ENCODE data around the gene C10orf53.
"Not testable (repeated sequence)": the region's sequence is repeated elsewhere in the genome, so short reads cannot be mapped to it uniquely, and the experiment has no call there.

C10orf53 gene

DNA sequence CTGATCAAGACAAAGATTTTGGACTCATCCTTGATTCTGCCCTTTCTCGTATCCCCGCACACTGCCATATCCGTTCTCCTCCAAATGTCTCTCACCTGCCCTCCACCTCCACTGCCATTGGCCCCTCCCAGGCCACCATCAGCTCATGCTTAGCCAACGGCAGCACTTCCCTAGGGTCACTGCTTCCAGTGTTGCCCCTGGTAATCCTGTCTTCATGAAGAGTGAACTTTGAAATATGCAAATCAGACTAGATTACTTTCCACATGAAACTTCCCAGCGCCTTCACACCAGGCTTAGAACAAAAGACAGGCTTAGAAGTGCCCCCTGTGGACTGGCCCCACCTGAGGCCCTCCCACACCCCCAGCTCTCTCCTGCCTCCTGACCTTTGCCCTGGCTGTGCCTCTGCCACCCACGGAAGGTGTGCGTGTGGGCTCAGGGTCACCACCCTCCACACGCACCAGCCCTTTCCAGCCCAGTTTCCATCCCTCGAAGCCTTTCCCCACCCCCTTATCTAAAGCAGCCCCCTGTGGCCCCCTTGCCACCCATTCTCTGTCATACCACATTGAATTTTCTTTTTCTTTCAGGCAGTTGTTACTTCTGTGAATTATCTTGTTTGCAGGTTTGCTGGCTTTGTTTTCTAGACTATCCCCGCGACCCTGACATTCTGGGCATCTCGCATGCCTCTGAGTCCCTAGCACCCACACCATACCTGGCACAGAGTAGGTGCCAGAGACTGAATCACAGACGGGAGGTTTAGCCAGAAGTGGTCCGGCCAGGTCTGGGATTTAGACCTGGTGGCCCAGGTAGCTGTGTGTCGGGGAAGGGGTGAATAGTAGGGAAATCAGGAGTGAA lies 26.8 kb upstream of the C10orf53 start:
- DNase-seq: no peak

DNA sequence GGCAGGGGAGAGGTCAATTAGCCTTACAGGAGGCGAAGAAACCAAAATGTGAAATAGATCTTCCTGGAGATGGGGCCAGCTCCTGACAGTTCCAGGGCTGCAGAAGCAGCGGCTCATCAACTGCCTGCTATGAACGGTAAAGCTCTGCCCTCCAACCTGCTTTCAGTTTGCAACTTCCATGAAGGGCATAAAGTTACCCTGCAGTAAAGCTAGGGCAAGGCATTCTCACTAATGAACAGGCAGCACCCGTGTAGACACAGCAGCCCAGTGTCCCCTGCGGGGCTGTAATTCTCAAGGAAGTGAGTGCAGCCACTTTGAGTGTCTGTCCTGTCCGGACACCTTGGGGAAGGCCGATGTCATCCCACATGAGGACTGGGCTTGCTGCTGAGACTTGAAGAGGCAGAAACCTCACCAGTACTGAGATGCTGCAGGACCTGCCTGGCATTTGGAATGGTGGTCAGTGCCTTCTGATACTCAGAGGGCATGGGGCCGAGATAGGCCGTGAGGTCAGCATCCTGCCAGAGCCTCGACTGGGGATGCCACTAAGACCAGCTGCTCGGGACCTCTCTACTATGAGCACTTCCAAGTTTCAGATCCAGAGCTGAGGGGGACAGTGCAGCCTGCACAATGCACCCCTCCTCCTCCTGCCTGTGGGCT lies 26.1 kb upstream of the C10orf53 start:
- DNase-seq: no peak

DNA sequence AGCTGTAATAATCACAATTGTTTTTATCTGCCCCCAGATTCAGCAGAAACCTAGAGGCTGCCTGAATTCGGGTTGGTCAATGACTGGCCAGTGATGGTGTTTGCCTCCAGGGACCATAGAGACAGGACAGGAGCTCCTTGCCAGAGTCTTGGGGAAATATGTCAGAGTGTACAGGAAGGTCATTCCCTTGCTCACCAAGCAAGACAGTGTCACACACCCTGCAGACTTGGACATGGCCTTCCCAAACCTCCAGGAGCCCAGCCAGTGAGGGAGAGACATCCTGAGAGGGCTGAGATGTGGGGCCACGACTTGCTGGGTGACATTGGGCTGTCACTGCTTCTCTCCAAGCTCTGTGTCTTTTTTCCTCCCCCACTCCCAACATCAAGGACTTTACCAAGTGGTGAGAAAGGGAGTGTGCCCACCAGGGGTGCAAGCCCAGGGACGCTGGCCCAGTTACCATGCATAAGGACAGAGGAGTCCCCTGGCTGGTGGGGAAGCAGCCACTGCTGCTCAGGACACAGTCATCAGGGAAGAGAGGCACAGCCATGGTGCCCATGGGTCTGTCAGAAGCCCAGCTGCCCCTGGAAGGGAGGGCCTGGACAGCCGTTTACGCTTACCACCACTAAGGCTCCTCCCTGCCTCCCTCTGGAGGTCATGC lies 25.3 kb upstream of the C10orf53 start:
- no peak for DNase-seq

DNA sequence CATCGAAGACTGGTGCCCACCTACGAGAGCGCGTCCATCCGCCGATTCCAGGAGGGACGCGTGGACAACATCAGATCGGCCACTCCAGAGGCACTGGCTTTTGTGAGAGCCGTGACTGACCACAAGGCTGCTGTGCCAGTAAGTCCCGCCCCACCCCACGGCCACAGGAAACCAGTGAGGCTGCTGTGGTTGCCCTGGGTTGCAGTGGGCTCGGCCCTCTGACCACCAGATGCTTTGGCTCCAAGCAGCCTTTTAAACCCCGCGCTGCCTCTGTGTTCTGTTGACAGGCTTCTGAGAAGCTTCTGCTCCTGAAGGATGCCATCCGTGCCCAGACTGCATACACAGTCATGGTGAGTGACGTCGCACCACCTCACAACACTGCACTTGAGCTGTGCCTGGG lies 24.4 kb upstream of the C10orf53 start:
- no peak for DNase-seq

DNA sequence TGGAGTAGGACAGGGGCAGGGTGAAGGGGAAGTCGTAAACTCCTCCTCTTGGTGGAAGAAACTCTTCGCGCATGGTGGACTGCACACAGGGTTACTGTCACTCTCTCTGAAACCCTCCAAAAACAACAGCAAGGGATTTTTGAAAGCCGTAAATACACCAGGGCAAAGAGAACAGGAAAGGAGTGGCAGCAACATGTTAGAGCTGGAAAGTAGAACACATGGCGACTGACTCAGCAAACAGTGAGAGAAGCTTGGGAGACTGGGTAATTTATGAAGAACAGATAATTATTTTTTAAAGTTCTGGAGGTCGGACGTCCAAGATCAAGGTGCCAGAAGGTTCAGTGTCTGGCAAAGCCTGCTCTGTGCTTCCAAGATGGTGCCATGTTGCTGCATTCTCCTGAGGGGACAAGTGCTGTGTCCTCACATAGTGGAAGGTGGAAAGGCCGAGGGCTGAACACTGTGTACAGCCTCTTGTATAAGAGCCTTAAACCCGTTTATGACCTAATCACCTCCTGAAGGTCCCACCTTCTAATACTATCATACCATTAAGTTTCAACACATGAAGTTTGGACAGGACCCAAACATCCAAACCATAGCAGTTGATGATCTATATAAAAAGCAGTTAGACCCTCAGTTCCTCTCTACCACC lies 22.5 kb upstream of the C10orf53 start:
- DNase-seq: no peak

DNA sequence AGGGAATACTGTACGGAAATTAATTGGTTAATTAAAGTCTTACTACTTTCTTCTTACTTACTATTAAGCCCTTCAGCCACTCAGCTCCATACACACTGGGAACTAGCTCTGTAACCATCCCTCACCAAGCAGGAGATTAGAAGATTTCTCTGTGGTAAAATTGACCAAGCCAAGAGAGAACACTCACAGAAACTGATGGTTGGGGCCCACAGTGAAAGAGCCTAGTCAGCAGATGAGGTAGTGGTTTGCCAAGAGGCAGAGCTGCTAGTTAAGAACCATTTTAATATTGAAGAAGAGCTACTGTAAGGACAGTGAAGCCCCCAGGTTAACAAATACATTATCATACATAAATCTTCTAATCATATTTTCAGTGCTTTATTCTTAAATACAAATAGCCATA lies 21.8 kb upstream of the C10orf53 start:
- DNase-seq: no peak

DNA sequence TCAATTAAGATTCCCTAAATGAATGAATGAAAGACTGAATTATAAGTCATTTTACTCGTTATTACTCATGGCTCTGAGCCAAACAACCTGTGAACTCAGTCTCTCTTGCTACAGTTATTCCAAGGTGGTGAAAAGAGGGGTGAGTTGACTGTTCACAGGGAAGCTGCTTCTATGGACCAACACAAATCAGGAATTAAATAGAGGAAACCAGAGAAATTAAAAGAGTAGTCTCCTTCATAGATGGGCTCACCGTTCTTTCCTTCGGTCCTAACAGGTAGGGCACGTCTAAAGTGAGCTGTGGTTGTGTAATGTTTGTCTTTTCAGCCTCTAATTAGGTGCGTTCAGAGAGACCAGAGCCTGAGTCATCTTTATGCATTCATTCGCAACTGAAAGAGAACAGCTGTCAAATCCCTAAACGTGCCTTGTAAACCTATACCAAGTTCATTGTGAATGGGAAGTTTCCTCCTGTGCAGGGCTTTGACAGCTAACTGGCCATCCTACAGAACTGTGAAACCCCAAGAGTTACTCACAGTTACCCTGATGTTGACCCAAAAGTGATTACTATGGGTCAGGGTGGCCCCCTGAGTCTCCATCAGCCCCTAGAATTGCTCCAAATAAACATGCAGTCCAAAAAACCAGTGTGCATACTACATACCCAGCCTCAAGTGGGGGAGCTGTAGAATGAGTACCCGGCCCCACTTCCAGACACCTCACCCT lies 18.2 kb upstream of the C10orf53 start:
- no peak for DNase-seq

DNA sequence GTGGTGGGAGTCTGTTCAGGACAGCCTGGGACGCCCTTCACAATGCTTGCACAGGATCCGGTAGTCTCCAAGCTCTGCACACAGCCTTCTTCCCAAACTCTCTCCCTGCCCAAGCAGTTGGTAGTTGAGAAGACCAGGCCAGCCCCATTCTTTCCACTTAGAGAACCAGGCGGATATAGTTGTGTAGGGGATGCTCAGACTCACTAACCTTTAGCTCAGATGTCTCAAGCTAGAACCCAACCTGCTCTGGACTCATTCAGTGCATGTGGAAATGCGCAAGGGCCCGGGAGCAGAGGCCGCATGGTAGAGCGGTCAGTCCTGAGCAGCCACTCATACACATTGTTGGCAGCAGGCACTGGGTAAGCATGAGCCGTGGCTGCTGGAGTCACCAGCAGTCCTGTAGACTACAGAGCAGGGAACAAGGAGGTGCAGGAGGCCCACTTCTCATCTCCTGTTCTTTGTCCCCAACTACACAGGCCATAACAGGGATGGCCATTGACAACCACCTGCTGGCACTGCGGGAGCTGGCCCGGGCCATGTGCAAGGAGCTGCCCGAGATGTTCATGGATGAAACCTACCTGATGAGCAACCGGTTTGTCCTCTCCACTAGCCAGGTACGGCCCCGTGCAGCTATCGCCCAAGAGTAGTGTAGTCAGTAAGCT lies 17.2 kb upstream of the C10orf53 start:
- DNase-seq: no peak

DNA sequence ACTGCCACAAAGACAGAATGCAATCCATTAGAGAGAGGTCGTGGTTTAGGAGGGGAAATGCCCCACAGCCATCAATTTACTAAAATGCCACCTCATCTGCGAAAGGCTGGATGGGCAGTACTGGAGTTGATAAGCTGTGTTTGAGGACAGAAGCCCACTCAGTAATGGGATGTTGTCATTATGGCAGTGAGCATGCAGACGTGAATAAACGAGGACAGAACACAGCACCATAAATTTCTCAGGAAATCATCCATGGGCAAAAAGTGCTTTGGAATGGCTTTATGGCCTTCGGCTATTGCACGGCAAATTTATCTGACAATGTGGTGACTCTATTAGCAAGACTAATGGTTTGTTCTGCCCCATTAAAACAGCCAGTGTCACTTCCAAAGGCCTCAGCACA lies 15.9 kb upstream of the C10orf53 start:
- DNase-seq: no peak

DNA sequence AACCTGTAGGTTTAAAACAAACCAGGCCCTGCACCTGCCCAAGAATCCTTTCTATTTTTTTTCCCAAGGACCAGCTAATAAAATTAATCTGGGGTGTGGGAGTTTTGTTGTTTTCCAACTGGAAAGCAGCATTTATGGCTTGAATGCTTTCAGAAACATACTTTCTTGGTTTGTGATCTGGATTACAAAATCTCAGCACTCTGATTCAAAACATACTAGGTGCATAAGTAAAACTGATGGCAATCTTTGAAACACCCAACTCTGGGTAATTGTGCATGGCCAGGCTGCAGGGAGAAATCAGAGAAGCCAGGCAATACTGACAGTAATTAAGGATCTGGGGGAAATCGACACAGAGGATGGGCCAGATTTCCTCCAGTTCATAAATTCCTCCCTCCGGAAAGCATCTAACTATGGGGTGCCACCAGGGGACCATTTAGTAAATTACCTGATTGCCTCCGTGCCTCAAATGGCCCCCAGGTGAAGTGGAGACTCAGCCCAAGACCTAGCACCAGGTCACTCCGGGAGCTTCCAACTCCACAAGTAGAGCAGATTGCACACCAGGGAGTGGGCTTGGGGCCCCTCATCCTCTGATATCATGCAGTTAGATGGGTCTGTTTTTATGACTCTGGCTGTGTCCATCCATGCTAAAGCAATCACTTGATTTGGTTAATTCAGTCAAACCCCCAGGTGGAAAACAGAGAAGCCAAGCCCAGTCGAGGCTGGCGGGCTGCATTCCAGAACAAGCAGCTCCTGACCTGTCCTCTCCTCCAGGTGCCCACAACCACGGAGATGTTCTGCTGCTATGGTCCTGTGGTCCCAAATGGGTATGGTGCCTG lies 15.2 kb upstream of the C10orf53 start:
- DNase-seq: no peak

DNA sequence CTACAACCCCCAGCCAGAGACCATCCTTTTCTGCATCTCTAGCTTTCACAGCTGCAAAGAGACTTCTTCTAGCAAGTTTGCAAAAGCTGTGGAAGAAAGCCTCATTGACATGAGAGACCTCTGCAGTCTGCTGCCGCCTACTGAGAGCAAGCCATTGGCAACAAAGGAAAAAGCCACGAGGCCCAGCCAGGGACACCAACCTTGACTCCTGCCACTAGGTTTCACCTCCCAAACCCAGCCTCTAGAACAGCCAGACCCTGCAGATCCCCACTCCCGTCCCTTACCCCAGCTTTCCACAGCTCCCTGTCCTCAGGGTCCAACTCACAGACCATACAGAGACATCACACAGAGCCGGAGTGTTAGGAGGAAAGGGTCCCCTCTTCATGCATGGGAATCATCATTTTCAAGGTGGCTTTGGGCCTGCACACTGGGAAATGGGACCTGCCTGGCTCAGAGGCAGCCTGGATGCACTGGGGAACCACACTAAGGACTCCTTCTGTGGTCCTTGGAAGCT lies 14.6 kb upstream of the C10orf53 start:
- no peak for DNase-seq

DNA sequence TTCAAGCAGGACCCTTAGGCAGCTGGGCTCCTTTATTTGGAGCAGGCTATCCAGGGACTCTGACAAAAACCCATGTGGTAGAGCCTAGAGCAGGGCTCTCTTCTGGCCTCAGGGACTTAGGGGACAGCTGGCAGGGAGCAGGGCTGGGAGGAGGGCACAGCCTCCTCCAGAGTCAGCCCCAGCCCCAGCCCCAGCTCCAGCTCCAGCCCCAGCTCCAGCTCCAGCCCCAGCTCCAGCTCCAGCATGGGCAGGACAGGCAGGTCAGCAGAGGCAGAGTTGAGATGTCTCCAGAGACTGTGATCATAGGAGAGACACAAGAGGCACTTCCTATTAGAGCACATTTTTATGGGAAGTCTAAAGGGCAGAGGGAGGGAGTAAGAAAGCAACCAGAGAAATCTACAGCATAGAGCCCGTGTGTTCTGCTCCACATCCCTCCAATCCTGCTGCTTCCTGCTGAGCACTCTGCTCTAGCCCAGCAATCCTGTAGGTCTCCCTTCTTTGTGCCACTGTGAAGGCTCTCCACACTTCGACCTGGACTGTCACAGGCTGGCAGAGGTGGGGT lies 13.3 kb upstream of the C10orf53 start:
- no peak for DNase-seq

DNA sequence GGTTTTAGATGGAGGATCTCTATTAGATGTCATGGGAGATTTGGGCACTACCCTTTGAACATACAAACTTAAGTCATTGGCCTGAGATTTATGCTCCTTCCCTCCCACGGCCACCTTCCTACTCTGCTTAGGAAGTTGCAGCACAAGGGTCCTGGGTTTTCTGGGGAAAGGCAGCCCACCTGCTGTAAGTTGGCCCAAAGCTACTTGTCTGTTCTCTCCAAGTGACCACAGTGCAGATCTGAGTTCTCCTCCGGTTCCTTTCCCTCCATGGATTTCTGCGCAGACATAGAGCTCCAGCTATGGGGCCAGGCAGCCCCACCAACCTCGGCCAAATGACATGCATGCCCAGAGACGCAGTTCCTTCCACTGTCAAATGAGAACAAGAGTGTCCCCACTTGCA lies 12.8 kb upstream of the C10orf53 start:
- no peak for DNase-seq

DNA sequence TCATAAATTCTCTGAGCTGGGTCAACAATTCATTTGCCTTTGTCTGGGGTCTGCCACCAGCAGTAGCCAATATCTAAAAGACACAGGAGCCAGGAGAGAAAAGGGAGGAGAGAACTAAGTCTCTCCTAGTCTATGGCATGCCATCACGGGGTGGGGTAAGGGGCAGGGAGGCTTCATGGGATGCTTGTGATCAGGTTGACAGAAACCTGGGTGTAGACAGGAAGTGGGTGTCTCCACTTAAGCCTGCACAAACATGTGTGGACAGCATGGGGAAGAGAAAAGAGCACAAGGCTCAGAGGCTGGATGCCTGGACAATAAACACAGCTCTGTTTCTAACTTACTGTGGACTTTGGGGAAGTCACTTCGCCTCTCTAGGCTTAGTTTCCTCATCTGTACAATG lies 11.5 kb upstream of the C10orf53 start:
- no peak for DNase-seq

DNA sequence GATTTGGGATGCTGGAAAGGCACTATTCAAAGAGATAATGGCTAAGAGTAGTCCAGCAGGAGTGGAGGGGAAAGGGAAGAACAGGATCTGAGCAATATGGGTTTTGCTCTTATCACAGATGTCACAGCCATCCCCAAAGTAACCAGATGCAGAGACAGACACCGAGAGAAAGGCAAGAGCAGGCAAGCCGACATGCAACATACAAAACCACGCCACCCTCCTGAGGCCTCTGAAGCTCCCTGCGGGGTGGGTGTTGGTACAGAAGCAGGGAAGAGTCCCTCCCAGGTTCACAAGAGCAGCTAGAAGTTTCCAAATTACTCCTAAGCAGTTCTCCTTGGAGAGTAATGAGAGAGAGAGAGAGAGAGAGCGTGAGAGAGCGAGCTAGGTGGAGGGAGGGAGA lies 10.8 kb upstream of the C10orf53 start:
- DNase-seq: no peak

DNA sequence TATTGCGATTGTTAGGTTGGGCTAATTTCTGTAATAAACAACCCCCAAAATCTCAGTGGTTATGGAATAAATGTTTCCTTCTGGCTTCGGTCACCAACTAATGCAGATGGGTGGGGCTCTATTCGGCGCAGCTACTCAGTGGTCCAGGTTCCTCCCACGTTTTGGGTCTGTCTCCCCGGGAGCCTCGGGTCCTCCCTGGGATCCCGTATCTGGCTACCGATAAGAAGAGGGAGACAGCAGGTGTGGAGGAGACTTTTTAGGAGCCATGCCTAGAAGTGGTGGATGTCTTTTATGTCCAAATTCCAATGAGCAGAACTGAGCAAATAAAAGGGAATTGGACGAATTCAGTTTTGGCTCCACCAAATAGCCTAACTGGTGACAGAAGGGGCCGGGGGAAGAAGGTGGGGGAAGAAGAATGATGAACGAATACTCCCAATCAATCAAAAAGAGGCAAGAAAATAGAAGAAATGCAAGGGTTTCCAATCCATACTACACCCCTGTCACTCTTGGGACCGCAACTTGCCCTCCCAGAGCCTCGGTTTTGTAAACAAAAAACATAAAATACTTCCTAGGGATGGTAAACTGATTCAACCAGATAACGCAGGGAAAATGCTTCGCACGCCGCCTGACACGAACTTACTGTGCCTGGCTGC lies 498 bp upstream of the C10orf53 start:
- no peak for DNase-seq

DNA sequence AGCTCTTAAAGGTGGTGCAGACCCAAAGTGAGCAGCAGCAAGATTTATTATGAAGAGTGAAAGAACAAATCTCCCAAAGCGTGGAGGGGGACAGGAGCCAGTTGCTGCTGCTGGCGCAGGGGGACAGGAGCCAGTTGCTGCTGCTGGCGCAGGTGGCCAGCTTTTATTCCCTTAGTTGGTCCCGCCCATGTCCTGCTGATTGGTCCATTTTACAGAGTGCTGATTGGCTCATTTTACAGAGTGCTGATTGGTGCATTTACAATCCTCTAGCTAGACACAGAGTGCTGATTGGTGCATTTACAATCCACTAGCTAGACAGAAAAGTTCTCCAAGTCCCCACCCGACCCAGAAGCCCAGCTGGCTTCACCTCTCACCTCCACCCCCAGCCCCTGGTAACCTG lies 3.0 kb downstream of the C10orf53 start:
- DNase-seq: not testable (repeated sequence)

DNA sequence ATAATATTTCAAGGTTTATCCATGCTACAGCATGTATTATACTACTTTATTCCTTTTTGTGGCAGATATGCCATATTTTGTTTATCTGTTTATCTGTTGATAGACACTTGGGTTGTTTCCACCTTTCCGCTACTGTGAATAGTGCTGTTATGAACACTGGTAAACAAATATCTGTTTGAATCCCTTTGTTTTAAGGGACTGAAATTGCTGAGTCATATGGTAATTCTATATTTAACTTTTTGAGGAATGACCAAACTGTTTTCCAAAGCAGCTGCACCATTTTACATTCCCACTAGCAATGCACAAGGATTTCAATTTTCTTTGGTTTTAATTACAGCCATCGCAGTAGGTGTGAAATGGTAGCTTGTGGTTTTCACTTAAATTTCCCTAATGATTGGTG lies 3.4 kb downstream of the C10orf53 start:
- DNase-seq: no peak

DNA sequence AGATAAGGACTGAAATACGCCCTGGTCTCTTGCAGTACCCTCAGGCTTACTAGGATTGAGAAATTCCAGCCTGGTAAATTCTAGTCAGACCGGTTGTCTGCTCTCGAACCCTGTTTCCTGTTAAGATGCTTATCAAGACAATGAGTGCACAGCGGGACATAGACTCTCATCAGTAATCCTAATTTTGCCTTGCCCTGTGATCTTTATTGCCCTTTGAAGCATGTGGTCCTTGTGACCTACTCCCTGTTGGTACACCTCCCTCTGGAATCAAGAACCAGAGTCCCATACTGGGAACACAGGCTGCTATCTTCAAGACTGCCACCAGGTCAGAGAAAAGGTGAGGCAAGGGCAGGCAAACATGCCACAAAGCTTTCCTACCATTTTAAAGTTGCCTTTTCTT lies 7.2 kb downstream of the C10orf53 start:
- DNase-seq: no peak

DNA sequence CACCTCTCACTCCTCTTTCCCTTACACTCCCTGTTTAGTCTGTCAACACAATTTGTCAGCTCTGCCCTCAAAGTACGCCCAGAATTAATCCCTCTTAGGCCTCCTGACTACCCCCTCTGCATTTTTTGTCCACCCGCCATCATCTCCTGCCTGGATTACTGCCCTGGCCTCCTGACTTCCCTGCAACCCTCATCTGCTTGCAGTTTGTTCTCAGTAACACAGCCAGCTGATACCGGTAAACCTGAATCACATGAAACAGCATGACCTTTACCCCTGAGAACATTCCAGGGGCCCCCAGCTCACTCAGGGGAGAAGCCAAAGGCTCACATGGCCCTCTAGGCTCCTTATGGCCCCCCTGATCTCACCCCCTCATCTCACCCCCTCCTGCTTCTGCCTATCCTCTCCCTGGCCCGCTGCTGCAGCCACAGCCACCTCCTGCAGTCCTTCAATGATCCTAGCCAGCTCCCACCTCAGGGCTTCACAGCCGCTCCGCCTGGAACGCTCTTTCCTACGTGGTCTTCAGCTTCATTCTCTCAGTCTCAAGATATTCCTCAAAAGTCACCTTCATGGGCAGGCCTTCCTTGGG lies 8.9 kb downstream of the C10orf53 start:
- DNase-seq: no peak
